Measurements from ENCODE around the gene ZFHX2.
"Not testable (repeated sequence)": the region's sequence is repeated elsewhere in the genome, so short reads cannot be mapped to it uniquely, and the experiment has no call there.

ZFHX2 gene

DNA sequence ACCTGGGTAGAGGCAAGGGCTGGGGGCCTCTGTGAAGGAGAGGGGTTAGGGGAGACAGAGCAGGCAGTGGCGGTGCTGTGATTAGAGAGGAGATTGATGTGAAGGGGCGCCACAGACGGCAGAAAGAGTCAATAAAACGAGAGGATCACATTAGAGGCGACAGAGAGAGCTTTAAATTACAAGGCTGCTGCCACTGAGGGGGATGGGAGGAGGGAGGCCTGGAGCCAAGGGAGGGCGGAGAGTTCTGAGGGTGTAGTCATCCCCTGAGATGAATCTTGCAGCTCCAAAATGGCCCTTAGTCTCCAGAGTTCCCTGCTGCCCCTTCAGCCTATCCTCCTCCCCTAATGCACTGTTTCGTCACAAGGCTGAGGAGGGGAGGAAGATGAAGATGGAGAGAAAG is 12.8 kb downstream of the ZFHX2 start:
- DNase-seq, result peak; percentile 42

DNA sequence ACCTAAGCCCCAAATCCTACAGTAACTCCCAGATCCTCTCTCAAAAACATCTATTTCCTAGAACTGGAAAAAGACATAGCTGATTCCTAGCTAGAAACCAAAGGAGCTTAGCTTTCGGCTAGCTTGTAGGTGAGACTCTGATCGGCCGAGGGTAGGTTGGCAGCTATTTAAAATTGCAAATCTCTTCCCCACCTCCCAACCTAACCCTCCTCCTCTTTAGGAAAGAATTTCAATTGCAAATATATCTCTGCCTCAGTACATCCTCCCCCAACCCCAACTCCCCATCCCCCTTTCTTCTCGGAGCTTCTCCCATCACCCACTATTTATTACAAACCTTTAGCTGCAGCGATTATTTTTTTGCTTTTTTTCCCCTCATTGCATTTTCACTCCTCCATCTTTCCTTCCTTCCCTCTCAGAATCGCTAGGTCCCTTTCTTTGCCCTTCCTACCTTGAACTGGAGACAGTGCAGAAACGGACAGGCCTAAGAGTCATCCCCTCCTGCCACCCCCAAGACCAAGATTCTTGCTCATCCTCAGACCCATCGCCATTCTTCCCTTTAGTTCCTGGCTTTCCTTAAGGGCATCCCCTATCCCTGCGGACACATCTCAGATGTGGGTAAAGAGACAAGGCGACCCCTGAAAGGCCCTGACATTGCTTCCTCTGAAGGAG is 13.4 kb downstream of the ZFHX2 start:
- no peak for DNase-seq

DNA sequence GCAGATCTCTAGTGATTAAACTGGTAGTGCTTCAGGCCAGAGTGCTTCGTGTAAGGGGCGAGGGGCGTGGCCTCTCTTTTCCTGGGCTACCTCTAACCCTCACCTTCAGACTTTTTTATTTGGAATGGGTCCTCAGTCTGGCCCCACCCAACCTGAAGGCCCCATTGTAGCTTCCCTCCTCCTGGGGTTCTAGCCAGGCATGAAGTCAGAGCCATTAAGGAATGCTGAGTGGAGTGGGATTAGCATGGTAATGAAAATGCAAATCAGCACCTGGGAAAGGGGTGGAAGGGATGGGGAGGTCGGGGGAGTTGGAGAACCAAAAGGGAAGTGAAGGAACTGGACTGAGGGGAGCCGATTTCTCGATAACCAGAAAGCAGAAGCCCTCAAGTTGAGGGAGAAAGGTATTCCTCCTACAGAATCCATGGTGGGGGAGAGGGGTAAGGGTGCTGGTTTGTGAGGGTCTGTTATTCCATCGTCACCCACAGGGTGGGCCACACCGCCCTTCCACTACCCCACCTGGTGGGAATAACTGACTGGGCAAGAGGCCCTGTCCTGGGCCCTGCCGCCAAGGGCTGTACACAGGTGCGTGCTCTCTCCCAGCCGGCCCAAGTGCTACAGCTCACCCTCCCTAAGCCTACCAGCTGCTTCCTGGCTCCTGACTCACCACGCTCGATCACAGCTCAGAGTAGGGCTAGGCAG is 14.1 kb downstream of the ZFHX2 start:
- DNase-seq, result peak; percentile 18

DNA sequence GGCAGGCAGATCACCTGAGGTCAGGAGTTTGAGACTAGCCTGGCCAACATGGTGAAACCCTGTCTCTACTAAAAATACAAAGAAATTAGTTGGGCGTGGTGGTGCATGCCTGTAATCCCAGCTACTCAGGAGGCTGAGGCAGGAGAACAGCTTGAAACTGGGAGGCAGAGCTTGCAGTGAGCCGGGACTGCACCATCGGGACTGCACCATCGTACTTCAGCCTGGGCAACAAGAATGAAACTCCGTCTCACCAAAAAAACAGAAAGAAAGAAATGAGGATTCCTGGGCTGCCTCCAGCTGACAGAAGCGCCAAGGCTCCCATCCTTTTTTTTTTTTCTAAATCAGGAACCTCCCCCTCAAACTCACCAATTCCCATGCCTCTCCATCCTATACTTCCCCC is 14.7 kb downstream of the ZFHX2 start:
- not testable (repeated sequence) for DNase-seq

DNA sequence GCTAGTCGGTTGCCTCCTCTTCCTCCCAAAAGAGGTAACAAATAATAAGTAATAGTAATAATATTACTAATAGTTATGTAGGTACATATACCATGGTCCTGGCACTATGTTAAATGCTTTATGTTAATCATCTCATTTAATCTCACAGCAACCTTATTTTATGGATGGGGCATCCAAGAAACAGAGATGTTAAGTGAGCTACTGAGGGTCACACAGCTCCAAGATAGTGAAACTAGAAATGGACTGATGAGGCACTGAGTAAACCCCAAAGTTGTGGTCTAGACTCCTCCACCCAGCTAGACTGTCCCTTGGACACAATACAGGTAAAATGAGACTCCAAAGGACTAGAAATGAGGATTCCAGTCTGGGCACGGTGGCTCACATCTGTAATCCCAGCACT is 15.1 kb downstream of the ZFHX2 start:
- DNase-seq, result no peak

DNA sequence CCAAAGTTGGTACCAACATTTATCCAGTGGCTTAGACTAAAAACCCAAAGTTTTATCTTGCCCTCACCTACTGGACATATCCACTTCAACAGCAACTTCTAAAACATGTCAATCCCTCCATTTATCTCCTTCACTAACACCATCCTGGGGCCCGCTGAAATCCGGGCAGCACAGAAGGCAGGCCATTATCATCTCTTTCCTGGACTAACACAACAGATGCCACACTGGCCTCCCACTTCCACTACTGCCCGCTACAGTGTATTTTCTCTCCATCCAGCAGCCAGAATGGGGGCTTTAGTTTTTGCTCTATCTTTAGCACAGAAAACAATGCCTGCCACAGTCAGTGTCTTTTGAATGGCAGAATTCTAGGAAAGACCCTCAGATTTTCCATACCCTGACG is 15.6 kb downstream of the ZFHX2 start:
- no peak for DNase-seq

DNA sequence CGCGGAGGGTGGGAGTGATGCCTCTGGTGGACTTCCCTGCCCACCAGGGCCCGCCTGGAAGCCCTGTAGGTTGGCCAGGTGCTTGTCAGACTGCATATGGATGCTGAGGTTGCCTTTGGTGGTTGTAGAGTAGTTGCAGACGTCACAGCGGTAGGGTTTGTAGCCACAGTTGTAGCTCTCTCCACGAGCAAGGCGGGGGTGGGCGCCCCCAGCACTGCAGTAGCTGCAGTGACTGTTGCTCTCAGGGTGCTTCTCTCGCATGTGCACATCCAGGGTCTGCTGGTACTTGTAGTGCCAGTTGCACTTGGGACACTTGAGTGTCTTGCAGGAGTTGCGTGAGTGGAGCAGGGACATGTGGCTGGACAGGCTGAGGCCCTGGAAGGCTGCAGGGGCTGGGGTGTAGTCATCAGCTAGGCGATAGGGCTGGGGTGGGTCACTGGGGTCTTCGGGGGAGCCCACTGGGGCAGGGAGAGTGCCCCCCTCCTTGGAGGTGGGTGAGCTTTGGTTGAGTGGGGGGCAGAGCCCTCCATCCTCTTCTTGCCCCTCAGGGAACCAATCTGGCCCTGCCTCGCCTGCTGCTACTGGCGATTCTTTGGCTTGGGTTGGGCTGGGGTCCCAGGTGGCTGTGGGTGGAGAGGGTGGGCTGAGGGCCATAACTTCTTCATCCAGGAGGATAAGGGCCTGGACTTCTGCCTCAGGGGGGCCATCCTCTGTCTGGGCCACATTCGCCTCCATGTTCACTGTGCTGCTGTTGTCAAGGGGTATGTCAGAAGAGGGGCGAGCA is 17.7 kb downstream of the ZFHX2 start:
- no peak for DNase-seq

DNA sequence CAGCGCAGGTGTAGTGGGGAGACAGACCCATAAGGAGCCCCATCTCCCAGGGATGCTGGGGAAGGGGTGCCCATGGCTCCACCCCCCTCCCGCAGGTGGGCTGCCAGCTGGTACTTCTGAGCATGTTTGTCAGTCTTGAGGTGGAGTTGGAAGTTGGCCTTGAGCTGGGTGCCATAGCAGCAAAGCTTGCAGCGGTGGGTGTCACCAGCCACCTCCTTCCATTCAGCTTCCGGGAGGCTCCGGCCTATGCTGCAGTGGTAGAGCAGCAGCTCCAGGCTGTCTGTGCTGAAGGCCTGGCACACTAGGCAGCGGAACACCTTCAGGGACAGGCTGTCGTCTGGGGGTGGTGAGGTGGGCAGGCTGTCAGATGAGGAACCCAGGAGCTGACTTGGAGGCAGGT is 18.9 kb downstream of the ZFHX2 start:
- no peak for DNase-seq

DNA sequence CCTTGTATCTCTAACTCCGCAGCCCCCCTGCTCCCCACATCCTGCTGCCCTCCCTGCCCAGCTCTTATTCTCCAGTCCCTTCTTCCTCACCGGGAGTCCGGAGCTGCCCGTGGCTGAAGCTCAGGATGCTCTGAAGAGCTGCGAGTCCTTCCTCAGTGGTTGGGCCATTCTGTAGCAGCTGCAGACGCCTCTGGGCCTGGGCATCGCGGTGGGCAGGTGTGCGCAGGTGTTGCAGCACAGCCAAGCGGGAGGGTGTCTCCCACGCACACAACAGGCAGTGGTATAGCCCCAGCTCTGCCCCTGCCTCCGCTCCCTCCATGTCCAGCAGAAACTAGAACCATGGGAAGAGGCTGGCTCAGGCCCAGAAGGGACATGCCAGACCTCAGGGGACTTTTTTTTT is 20.2 kb downstream of the ZFHX2 start:
- DNase-seq, result no peak

DNA sequence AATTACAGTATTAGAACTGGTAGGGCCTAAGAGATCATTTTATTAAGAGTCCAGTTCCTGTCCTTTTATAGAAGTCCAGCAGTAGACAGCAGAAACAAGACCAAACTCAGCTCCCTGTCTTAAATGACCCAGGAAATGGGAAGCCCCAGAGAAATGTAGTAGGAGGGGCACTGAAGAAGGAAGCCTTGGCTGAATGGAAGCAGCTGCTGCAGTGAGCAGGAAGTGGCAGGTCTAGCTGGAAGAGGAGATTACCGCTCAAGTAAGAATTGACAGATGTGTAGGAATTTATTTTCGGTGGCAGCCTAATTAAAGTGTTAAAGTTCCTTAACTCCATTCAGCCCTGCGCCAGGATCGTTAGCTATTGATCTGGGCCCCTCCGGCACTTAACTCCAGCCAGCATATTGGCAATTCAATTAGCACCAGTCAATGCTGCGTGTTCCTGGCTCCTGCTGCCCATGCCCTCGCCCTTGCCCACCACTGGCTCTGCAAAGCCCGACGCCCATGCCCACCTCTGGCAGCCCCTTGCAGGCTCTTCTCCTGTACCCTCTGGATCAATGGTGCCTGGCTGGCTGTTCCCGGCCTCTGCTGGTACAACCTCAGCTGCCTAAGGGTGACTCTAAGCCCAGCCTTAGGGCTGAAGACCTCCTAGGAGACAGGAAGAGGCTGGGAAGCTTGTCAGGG is 21.1 kb downstream of the ZFHX2 start:
- DNase-seq, result no peak

DNA sequence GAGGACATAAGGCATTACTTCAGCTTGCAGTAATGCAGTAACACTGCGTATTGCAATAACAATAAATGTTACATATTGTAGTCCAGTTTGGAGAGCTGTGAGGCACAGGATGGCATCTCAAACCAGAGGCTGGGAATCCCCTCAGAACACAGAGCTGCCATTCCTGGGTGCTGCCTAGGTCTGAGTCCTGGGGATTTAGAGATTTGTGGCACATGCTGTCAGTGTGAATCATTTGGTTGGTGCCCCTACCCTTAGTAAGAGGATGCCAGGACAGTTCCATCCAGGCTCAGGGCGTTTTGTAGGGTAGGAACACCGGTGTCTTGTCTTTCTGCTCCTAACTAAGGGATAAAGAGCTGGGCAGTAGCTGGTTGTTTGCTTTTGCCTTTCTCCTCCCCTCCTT is 22.5 kb downstream of the ZFHX2 start:
- no peak for DNase-seq

DNA sequence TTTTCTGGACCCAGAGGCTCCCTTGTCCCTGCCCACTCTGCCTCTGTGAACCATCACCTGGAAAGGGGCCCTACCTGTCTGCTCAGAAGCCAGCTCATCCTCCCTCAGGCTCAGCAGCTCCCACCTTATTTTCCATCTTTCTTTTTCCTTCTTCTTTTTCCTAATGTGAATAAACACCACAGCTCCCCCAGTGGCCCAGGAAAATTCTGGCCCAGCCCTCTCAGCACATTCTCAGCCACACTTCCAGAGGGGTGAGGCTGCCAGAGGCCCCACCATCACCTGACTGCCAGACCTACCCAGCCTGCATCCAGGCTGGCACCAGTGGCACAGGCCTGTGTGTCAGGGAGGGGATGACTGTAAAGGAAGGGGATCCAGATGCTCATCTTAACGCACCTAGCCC is 23.0 kb downstream of the ZFHX2 start:
- no peak for DNase-seq

DNA sequence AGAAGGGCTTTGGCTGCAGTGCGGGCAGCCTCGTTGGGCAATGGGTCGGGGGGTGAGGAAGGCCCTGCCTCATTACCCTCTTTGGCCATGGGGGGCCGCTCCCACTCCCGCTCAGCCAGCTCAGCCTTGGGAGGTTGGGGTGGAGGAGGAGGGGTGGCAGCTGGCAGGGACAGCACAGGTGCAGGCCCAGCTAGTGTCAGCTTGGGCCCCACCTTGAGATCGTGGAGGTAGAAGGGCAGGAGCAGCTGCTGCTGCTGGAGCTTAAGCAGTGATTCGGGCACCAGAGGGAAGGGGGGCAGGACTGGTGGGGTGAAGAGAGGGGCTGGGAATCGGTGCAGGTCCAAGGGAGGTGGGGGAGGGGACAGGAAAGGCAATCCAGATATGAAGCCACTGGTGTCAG is 26.0 kb downstream of the ZFHX2 start:
- no peak for DNase-seq

DNA sequence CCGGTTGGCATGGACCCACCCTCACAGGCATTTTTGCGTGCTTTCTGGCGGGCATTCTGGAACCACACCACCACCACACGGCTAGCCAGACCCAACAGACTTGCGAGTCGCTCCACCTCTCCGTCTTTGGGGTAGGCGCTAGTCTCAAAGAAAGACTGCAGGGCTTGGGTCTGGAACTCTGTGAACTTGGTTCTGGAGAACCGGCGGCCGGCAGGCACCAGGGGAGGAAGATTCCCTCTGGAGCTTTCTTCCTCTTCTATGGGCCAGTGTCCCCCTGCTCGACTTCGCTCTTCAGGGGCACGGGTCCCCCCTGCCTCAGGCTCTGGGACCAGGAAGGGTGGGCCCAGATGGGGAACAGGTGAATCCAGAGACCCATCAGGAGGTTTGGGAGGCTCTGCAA is 26.6 kb downstream of the ZFHX2 start:
- no peak for DNase-seq

DNA sequence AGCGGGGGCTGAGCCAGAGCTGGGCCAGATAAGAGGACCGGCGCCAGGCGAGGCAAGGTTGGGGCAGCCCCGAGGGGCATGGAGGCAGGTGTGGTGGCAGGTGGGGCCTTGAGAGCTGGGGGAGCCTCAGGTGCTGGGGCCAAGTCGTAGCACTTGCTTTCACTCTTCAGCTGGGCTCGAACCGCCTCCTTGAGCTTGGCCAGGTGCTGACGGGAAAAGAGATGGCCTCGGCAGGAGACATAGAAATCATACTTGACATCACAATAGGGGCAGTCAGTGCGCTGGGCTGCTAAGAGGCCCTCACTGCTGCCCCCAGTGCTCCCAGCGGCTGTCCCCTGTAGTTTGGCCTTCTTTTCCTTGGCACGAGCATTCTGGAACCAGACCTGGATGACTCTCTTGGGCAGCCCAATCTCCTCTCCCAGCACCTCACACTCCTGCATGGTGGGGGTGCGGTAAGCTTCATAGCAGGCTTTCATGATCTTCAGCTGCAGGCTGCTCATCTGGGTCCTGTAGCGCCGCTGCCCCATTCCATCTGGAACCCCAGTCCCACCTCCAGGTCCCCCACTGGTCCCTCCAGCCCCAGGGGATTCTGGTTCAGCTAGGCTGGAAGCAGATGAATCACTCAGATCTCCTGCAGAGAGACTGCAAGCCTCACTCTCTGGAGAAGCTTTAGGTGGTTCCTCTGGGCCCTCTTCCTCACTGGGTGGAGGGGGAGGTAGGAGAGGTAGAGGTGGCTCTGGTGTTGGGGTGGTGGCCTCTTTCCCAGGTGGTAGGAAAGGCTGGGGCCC is 28.1 kb downstream of the ZFHX2 start:
- no peak for DNase-seq

DNA sequence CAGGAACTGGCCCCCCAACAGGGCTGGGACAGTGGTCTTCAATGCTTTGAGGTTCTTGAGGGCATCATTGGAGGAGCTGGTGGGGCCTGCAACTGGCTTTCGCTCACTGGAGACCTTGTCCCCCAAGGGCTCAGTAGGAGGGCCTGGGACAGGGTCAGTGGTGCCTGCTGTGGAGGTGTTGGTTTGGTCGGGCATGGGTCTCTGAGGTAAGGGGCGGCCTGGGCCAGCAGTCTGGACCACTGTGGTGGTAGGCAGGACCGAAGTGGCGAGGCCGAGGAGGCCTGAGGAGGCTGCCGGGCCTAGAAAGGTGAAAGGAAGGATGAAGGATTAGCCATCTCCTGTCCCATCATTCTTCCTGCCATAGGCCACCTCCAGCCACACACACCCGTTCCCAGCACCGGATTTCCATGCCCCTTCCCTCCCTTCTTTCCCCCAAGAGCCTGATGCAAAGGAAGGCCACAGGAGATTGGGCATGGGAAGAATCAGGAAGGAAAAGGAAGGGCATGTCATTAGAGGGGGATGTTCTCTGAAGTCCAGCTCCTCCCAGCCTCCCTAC is 28.8 kb downstream of the ZFHX2 start:
- DNase-seq, result no peak

DNA sequence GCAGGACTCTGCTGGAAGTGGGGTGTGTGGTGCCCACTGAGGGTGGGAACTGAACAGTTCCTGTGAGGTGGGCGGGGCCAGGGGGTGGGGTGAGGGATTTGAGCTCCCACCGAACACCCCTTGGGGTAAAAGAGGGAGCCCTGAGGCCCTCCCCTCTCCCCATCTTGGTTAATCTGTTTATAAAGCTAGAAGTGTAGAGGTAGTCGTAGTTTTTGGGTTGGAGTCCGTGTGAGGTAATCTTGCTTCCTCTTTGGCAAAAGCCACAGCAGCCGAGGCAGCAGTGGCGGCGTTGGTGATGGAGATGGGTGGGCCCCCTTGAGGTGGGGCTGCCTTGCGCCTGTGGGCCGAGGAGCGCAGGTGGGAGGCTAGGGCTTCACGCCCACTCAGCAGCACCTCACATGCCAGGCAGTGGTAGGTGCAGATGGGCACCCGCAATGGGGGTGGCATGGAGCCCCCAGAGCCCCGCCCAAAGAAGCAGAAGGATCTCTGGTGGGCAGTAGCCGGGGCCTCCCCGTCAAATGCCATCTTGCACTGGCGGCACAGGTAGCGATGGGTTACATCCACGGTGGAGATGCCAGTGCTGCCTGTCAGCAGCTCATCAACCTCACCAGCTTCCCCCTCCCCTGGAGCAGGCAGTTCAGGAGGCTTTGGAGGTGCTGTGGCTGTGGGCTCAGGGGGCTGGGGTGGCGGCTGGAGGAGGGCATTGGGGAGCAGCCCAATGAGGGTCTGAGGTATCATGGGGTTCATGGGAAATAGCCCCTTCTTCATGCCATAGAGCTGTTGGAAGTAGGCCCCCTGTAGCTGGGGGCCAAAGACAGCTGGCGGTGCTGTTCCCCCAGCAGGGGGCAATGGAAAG is 29.6 kb downstream of the ZFHX2 start:
- DNase-seq, result no peak

DNA sequence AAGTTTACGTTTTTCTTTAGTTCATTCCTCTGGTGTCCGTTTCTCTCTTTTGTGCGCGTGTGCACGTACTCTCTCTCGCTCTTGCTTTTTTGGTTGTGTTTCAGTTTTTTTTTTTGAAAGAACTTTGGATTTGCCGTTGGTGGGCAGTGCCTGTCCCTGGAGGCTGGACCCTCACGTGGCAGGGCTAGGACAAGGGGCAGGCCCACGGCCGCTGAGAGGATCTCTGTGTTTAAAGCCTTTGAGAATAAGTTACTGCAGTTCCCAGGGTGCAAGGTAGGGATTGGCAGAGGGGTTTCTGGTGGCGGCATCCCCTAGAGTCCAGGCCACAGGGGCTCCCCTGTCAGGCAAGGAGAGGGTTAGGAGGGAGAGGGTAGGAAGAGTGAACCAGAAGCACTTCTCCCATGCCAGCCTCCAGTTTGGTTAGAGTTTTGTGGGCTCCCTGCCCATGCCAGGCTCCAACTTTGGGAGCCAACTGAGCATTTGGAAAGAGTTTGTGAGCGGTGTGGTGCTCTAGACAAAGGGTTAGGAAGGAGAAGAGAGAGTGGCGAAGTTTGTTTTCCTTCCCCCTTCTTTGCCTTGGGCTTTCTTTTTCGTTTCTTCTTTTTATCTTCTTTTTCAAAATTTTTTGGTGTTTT is 30.5 kb downstream of the ZFHX2 start:
- no peak for DNase-seq

DNA sequence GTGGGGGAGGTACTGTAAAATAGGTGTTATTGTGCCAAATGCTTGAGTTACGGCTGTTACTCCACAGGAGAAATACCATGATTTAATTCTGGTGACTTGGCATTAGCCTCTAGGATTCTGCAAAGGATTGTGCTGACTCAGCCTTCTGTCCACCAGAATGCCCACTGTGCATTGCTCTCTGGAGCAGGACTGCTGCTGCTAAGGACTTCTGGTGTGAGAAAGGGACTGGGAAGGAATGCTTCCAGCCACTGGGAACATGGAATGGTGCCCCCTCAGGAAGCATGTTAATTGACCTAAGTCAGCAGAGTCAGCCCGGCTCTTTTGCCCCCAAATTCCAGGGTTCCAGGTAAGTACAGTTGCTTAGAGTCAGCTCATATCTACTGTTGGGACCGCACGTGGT is 32.9 kb downstream of the ZFHX2 start:
- DNase-seq, result no peak

DNA sequence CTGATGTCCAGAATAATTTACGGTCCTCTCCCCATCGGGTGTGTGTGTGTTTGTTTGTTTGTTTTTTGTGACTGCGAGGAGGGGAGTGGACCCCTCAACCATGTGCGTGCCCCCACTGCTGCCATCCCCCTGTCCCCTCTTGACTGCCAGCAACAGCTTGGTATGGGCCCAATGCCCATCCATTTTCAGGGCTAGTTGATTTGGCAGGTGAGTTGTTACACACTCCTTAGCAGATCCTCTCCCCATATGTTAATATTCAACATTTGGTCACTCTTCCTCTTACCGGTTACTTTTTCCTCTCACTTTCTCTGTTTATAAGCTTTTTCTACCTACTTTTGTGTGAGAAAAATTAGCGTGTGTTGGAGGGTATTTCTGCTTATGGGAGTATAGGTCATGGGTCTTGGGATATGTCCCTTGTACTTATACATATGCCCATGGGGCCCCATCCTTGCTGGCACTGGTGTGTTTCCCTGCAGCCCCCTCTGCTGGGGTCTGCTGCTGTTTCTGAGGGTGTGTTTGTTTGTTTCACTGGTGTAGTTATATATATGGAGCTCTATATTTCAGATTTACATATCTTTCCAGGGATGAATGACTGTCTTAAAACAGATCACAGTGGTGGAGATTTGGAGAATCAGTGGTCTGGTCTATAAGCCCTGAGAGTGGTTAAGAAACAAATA is 33.8 kb downstream of the ZFHX2 start:
- DNase-seq, result no peak

DNA sequence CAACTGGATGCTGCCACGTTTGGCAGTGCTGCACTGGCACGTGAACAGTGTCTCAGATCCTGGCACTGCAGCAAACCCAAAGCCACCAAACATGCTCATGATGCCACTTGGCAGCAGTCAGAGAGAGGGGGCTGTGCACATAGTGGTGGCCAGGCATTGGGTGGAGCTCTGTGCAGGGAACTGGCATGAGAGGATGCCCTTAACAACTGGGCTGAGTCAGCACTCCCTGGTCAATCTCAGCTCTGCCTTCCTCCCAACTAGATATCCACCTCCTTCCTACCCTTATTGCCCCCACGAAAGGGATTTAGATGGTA is 37.0 kb downstream of the ZFHX2 start:
- DNase-seq, result no peak
